PC-3 (cell line): ENCODE measurements around the gene WNT8A.

ENCODE experiments used
- EZH2 ChIP-seq: fragments of 300-600 bp; sonication (generic); IDR thresholded peaks from one replicate; pipeline ENCODE4 v1.6.1; 2017; ENCODE audit warnings: antibody characterized with exemption, mild to moderate bottlenecking, low read length; ENCODE audit not compliant: unreplicated experiment
- TF ChIP-seq, protein P1 (sequence below): fragments of 300-600 bp; sonication (generic); conservative IDR thresholded peaks from 2 replicates; pipeline ENCODE4 v1.5.1; 2017; ENCODE audit warnings: antibody characterized with exemption, low read depth, mild to moderate bottlenecking, low read length

GRCh38 chr5:138038826-138039225 is 45.0 kb upstream of the WNT8A start:
- TF ChIP-seq, protein P1, sequence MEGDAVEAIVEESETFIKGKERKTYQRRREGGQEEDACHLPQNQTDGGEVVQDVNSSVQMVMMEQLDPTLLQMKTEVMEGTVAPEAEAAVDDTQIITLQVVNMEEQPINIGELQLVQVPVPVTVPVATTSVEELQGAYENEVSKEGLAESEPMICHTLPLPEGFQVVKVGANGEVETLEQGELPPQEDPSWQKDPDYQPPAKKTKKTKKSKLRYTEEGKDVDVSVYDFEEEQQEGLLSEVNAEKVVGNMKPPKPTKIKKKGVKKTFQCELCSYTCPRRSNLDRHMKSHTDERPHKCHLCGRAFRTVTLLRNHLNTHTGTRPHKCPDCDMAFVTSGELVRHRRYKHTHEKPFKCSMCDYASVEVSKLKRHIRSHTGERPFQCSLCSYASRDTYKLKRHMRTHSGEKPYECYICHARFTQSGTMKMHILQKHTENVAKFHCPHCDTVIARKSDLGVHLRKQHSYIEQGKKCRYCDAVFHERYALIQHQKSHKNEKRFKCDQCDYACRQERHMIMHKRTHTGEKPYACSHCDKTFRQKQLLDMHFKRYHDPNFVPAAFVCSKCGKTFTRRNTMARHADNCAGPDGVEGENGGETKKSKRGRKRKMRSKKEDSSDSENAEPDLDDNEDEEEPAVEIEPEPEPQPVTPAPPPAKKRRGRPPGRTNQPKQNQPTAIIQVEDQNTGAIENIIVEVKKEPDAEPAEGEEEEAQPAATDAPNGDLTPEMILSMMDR = no peak
- no peak for TF ChIP-seq EZH2
